HEK293 (cell line): Measurements from ENCODE around the gene ZCCHC12.

Source experiments
- BCL11B ChIP-seq: fragments of 450-650 bp; formaldehyde crosslinking; IDR thresholded peaks from 2 replicates; pipeline ENCODE4 v1.5.1; 2016; ENCODE audit warnings: low read depth, missing biosample characterization, missing genetic modification characterization
- RBAK ChIP-seq: fragments of 450-650 bp; formaldehyde crosslinking; IDR thresholded peaks from 2 replicates; pipeline ENCODE4 v1.5.1; 2016; ENCODE audit warnings: missing biosample characterization, missing genetic modification characterization
- SETDB1 ChIP-seq: IDR thresholded peaks from one replicate; pipeline ENCODE4 v1.6.1; 2017; ENCODE audit warnings: mild to moderate bottlenecking, low read length, moderate library complexity, mixed read lengths; ENCODE audit not compliant: insufficient read length
- TCF7L2 ChIP-seq: IDR thresholded peaks from 2 replicates; pipeline ENCODE4 v1.6.1; 2011; ENCODE audit warnings: low read depth, mild to moderate bottlenecking, inconsistent platforms, low read length, moderate library complexity, borderline replicate concordance
- WT1 ChIP-seq: fragments of 450-650 bp; formaldehyde crosslinking; IDR thresholded peaks from 2 replicates; pipeline ENCODE4 v1.5.1; 2016; ENCODE audit warnings: missing biosample characterization, missing genetic modification characterization
- ZFP3 ChIP-seq: fragments of 450-650 bp; formaldehyde crosslinking; IDR thresholded peaks from 2 replicates; pipeline ENCODE4 v1.5.1; 2016; ENCODE audit warnings: low read depth, missing biosample characterization, missing genetic modification characterization
- ZNF155 ChIP-seq: fragments of 450-650 bp; formaldehyde crosslinking; IDR thresholded peaks from 2 replicates; pipeline ENCODE4 v1.5.1; 2016; ENCODE audit warnings: missing biosample characterization, missing genetic modification characterization
- ZNF184 ChIP-seq: fragments of 450-650 bp; IDR thresholded peaks from 2 replicates; pipeline ENCODE4 v1.5.1; 2018; ENCODE audit warnings: missing biosample characterization, mild to moderate bottlenecking, missing genetic modification characterization
- ZNF214 ChIP-seq: fragments of 450-650 bp; formaldehyde crosslinking; IDR thresholded peaks from 2 replicates; pipeline ENCODE4 v1.5.1; 2017; ENCODE audit warnings: missing biosample characterization, mild to moderate bottlenecking, missing genetic modification characterization, borderline replicate concordance
- ZNF223 ChIP-seq: fragments of 450-650 bp; formaldehyde crosslinking; IDR thresholded peaks from 2 replicates; pipeline ENCODE4 v1.5.1; 2016; ENCODE audit warnings: missing biosample characterization, missing genetic modification characterization
- ZNF274 ChIP-seq, 2 experiments: fragments of 200-500 bp in 1 of 2; fragments of 450-650 bp in 1 of 2; sonication (Bioruptor generic) in 1 of 2; formaldehyde crosslinking in 1 of 2; IDR thresholded peaks; 2 replicates each; pipeline versions ENCODE4 v1.5.1 to v1.6.1; 2014 to 2016; ENCODE audit warnings: borderline replicate concordance in 1 of 2, inconsistent platforms in 1 of 2, low read length in 1 of 2, missing biosample characterization in 1 of 2, missing genetic modification characterization in 1 of 2
- ZNF354C ChIP-seq: fragments of 450-650 bp; formaldehyde crosslinking; IDR thresholded peaks from 2 replicates; pipeline ENCODE4 v1.5.1; 2016; ENCODE audit warnings: missing biosample characterization, missing genetic modification characterization, low read depth, borderline replicate concordance
- ZNF521 ChIP-seq: fragments of 450-650 bp; formaldehyde crosslinking; IDR thresholded peaks from 2 replicates; pipeline ENCODE4 v1.5.1; 2017; ENCODE audit warnings: missing biosample characterization, mild to moderate bottlenecking, missing genetic modification characterization
- ZNF558 ChIP-seq: fragments of 450-650 bp; formaldehyde crosslinking; IDR thresholded peaks from 2 replicates; pipeline ENCODE4 v1.5.1; 2016; ENCODE audit warnings: missing biosample characterization, missing genetic modification characterization
- ZNF560 ChIP-seq: fragments of 450-650 bp; formaldehyde crosslinking; IDR thresholded peaks from 2 replicates; pipeline ENCODE4 v1.5.1; 2017; ENCODE audit warnings: missing biosample characterization, missing genetic modification characterization, borderline replicate concordance
- ZNF600 ChIP-seq: fragments of 450-650 bp; formaldehyde crosslinking; IDR thresholded peaks from 2 replicates; pipeline ENCODE4 v1.5.1; 2016; ENCODE audit warnings: missing biosample characterization, missing genetic modification characterization
- ZNF623 ChIP-seq: fragments of 450-650 bp; formaldehyde crosslinking; IDR thresholded peaks from 2 replicates; pipeline ENCODE4 v1.5.1; 2016; ENCODE audit warnings: missing biosample characterization, missing genetic modification characterization
- ZNF664 ChIP-seq: fragments of 450-650 bp; formaldehyde crosslinking; IDR thresholded peaks from 2 replicates; pipeline ENCODE4 v1.5.1; 2016; ENCODE audit warnings: missing biosample characterization, missing genetic modification characterization
- ZNF707 ChIP-seq: fragments of 450-650 bp; formaldehyde crosslinking; IDR thresholded peaks from 2 replicates; pipeline ENCODE4 v1.5.1; 2016; ENCODE audit warnings: missing biosample characterization, missing genetic modification characterization
- ZXDB ChIP-seq: fragments of 450-650 bp; formaldehyde crosslinking; IDR thresholded peaks from 2 replicates; pipeline ENCODE4 v1.5.1; 2016; ENCODE audit warnings: missing biosample characterization, missing genetic modification characterization
- TF ChIP-seq, protein P1 (sequence below): fragments of 450-650 bp; formaldehyde crosslinking; IDR thresholded peaks from 2 replicates; pipeline ENCODE4 v1.5.1; 2016; ENCODE audit warnings: missing biosample characterization, missing genetic modification characterization, low read depth
- TF ChIP-seq, protein P2 (sequence below): fragments of 450-650 bp; formaldehyde crosslinking; IDR thresholded peaks from 2 replicates; pipeline ENCODE4 v1.5.1; 2016; ENCODE audit warnings: missing biosample characterization, missing genetic modification characterization
- TF ChIP-seq, protein P3 (sequence below): fragments of 450-650 bp; formaldehyde crosslinking; IDR thresholded peaks from 2 replicates; pipeline ENCODE4 v1.5.1; 2016; ENCODE audit warnings: missing biosample characterization, missing genetic modification characterization
- TF ChIP-seq, protein P4 (sequence below): fragments of 450-650 bp; formaldehyde crosslinking; IDR thresholded peaks from 2 replicates; pipeline ENCODE4 v1.5.1; 2016; ENCODE audit warnings: missing biosample characterization, missing genetic modification characterization, borderline replicate concordance
- TF ChIP-seq, protein P5 (sequence below): fragments of 450-650 bp; formaldehyde crosslinking; IDR thresholded peaks from 2 replicates; pipeline ENCODE4 v1.5.1; 2016; ENCODE audit warnings: missing biosample characterization, missing genetic modification characterization

The ZCCHC12 gene

DNA sequence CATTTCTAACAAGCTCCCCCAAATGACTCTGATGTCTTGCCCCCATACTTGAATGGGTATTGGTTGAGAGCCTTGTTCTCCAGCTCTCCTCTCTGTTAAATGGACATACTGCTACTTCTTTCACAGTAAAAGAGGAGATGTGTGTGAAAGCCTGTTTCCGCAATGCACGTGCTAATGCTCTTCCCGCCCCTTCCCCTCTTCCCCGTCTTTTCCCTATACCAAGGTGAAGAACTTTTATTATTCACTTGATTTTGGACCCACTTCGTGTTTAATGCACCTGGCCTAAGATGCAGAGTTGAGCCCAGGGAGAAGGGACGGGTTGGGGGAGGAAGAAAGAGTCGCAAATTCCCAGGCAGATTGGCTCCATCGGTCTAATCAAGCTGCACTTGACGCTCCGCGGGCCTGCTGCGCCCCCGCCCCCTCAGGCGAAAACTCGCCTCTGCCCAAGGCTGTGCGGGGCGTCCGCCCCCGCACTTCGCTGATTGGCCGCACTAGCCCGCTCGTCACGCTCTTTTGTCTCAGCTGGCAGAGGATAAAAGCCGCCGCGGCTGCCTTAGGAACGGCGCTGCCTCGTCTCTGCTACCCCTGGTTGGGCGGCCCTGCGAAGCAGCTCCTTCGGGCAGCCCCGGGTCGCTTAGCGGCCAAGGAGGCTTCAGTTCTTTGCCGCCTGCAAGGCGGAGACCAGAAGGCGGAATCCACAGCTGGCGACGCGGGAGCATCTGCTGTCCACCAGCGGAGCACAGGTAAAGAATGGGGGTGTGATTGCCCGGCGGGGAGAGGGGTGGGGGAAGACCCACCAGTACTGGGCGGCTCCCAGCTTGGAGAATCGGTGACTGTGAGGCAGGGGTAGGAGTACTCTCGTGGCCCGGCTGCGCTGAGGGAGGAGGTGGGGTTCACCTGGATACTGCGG, at the start of gene ZCCHC12 (continued):
- TF ChIP-seq, protein P1, sequence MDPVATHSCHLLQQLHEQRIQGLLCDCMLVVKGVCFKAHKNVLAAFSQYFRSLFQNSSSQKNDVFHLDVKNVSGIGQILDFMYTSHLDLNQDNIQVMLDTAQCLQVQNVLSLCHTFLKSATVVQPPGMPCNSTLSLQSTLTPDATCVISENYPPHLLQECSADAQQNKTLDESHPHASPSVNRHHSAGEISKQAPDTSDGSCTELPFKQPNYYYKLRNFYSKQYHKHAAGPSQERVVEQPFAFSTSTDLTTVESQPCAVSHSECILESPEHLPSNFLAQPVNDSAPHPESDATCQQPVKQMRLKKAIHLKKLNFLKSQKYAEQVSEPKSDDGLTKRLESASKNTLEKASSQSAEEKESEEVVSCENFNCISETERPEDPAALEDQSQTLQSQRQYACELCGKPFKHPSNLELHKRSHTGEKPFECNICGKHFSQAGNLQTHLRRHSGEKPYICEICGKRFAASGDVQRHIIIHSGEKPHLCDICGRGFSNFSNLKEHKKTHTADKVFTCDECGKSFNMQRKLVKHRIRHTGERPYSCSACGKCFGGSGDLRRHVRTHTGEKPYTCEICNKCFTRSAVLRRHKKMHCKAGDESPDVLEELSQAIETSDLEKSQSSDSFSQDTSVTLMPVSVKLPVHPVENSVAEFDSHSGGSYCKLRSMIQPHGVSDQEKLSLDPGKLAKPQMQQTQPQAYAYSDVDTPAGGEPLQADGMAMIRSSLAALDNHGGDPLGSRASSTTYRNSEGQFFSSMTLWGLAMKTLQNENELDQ = no peak
- TF ChIP-seq WT1 (tag by site-specific recombination) = no peak
- TF ChIP-seq ZXDB (tag by site-specific recombination) = peak; percentile 76
- no peak for TF ChIP-seq ZNF707
- TF ChIP-seq ZNF623 (tag by site-specific recombination) = no peak
- TF ChIP-seq RBAK (tag by site-specific recombination) = no peak
- TF ChIP-seq, protein P2, sequence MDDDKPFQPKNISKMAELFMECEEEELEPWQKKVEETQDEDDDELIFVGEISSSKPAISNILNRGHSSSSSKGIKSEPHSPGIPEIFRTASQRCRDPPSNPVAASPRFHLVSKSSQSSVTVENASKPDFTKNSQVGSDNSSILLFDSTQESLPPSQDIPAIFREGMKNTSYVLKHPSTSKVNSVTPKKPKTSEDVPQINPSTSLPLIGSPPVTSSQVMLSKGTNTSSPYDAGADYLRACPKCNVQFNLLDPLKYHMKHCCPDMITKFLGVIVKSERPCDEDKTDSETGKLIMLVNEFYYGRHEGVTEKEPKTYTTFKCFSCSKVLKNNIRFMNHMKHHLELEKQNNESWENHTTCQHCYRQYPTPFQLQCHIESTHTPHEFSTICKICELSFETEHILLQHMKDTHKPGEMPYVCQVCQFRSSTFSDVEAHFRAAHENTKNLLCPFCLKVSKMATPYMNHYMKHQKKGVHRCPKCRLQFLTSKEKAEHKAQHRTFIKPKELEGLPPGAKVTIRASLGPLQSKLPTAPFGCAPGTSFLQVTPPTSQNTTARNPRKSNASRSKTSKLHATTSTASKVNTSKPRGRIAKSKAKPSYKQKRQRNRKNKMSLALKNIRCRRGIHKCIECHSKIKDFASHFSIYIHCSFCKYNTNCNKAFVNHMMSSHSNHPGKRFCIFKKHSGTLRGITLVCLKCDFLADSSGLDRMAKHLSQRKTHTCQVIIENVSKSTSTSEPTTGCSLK = no peak
- TF ChIP-seq ZNF184 (tag by site-specific recombination) = no peak
- TF ChIP-seq ZNF155 (tag by site-specific recombination) = no peak
- TF ChIP-seq ZNF560 = no peak
- no peak for TF ChIP-seq ZNF521 (tag by site-specific recombination)
- TF ChIP-seq ZNF223 (tag by site-specific recombination) = no peak
- TF ChIP-seq ZNF558 = no peak
- TF ChIP-seq, protein P3, sequence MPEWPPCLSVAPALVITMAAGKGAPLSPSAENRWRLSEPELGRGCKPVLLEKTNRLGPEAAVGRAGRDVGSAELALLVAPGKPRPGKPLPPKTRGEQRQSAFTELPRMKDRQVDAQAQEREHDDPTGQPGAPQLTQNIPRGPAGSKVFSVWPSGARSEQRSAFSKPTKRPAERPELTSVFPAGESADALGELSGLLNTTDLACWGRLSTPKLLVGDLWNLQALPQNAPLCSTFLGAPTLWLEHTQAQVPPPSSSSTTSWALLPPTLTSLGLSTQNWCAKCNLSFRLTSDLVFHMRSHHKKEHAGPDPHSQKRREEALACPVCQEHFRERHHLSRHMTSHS (tag by site-specific recombination) = no peak
- no peak for TF ChIP-seq ZFP3 (tag by site-specific recombination)
- no peak for TF ChIP-seq ZNF354C (tag by site-specific recombination)
- no peak for TF ChIP-seq ZNF664 (tag by site-specific recombination)
- TF ChIP-seq SETDB1 = no peak
- TF ChIP-seq BCL11B (tag by site-specific recombination) = no peak
- TF ChIP-seq ZNF274 (IDR thresholded peaks at IDR 0.05; ENCODE audit: low read length) = no peak
- no peak for TF ChIP-seq ZNF274 (tag by site-specific recombination; IDR thresholded peaks at IDR 0.05; ENCODE audit: borderline replicate concordance)
- TF ChIP-seq, protein P4, sequence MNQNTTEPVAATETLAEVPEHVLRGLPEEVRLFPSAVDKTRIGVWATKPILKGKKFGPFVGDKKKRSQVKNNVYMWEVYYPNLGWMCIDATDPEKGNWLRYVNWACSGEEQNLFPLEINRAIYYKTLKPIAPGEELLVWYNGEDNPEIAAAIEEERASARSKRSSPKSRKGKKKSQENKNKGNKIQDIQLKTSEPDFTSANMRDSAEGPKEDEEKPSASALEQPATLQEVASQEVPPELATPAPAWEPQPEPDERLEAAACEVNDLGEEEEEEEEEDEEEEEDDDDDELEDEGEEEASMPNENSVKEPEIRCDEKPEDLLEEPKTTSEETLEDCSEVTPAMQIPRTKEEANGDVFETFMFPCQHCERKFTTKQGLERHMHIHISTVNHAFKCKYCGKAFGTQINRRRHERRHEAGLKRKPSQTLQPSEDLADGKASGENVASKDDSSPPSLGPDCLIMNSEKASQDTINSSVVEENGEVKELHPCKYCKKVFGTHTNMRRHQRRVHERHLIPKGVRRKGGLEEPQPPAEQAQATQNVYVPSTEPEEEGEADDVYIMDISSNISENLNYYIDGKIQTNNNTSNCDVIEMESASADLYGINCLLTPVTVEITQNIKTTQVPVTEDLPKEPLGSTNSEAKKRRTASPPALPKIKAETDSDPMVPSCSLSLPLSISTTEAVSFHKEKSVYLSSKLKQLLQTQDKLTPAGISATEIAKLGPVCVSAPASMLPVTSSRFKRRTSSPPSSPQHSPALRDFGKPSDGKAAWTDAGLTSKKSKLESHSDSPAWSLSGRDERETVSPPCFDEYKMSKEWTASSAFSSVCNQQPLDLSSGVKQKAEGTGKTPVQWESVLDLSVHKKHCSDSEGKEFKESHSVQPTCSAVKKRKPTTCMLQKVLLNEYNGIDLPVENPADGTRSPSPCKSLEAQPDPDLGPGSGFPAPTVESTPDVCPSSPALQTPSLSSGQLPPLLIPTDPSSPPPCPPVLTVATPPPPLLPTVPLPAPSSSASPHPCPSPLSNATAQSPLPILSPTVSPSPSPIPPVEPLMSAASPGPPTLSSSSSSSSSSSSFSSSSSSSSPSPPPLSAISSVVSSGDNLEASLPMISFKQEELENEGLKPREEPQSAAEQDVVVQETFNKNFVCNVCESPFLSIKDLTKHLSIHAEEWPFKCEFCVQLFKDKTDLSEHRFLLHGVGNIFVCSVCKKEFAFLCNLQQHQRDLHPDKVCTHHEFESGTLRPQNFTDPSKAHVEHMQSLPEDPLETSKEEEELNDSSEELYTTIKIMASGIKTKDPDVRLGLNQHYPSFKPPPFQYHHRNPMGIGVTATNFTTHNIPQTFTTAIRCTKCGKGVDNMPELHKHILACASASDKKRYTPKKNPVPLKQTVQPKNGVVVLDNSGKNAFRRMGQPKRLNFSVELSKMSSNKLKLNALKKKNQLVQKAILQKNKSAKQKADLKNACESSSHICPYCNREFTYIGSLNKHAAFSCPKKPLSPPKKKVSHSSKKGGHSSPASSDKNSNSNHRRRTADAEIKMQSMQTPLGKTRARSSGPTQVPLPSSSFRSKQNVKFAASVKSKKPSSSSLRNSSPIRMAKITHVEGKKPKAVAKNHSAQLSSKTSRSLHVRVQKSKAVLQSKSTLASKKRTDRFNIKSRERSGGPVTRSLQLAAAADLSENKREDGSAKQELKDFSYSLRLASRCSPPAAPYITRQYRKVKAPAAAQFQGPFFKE = no peak
- TF ChIP-seq ZNF214 (tag by site-specific recombination) = no peak
- peak; percentile 97 for TF ChIP-seq TCF7L2
- TF ChIP-seq, protein P5, sequence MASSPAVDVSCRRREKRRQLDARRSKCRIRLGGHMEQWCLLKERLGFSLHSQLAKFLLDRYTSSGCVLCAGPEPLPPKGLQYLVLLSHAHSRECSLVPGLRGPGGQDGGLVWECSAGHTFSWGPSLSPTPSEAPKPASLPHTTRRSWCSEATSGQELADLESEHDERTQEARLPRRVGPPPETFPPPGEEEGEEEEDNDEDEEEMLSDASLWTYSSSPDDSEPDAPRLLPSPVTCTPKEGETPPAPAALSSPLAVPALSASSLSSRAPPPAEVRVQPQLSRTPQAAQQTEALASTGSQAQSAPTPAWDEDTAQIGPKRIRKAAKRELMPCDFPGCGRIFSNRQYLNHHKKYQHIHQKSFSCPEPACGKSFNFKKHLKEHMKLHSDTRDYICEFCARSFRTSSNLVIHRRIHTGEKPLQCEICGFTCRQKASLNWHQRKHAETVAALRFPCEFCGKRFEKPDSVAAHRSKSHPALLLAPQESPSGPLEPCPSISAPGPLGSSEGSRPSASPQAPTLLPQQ = 0 out of 2 replicates have a peak, but pooled peaks have one; percentile 17
- 0 out of 2 replicates have a peak, but pooled peaks have one; percentile 30 for TF ChIP-seq ZNF600 (tag by site-specific recombination)
